Erythroblast (primary cell): ENCODE measurements around the gene SGIP1.
A peak's percentile ranks its signal among the peaks of the same experiment; 100 is the strongest.

Experiments
- GATA1 ChIP-seq: IDR thresholded peaks from 2 replicates; pipeline ENCODE4 v1.6.1; 2011; ENCODE audit warnings: low read depth, mild to moderate bottlenecking, control low read depth, low read length, moderate library complexity
- POLR2A ChIP-seq: IDR thresholded peaks from 2 replicates; pipeline ENCODE4 v1.6.1; 2011; ENCODE audit warnings: mild to moderate bottlenecking, low read length

GRCh38 chr1:66758241-66758755 is 224.3 kb downstream of the SGIP1 start:
- TF ChIP-seq POLR2A (peak; percentile 64), GATA1 (peak; percentile 46)
